NCI-H2081 treated with DMSO at 0.1 percent for 48 hours (cell line): ENCODE measurements around the gene AMBRA1.

ENCODE experiments used
- DNase-seq: peaks from one replicate; lab custom pipeline; 2025; lab: John Stamatoyannopoulos, UW

The AMBRA1 gene

GRCh38 chr11:46475051-46475925, 118.5 kb downstream of the AMBRA1 start:
- DNase-seq, result no peak

GRCh38 chr11:46472662-46472994, 121.2 kb downstream of the AMBRA1 start:
- DNase-seq, result no peak

GRCh38 chr11:46471943-46472661, 121.7 kb downstream of the AMBRA1 start:
- no peak for DNase-seq

DNA sequence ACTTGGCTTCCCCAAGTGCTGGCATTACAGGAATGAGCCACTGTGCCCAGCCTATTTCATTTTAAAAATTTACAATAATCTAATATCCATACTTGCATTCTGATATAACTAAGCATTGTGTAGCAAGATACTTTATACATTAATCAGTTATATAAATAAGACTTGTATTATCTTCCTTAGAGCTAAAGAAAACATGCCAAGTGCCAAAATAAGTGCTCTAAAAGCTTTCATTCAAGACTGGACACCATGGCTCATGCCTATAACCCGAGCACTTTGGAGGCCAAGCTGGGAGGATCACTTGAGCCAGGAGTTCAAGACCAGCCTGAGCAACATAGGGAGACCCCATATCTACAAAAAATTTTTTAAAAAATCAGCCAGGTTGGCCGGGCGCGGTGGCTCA, 123.9 kb downstream of the AMBRA1 start:
- no peak for DNase-seq

- DNase-seq, result no peak
Measured at GRCh38 chr11:46465683-46466082, 128.1 kb downstream of the AMBRA1 start.

DNA sequence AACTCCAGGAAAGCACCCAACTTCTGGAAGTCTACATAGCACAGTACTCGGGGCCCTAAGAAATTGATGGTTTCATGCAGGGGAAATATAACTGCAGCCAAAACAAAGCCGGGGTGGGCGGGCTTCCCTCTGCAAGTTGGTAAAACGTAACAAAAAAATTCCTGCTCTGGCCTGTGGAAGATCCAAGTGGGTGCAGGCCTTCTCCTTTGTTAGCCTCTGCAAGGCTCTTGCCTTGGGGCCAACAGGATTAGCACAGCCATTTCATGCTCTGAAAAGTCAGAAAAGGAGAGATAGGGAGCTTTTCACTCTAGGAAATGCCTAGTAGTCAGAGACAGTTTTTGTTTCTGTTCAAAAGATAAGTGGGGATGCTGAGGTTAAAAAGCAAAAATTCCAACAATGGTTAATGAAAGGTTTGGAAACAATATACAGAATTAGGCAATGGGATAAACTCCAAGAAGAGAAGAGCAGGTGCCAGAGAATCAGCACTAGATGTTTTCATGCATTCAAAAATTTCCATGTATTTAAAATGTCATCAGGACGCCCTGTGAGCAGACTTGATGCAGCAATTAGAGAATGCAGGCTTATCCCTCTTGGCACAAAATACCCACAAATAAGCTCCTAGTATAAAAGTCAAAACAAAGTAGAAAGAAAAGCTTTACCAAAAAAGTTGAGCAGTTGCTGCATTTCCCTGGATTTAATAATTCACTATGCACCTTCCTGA, 130.0 kb downstream of the AMBRA1 start:
- DNase-seq, result no peak

GRCh38 chr11:46461461-46461927, 132.3 kb downstream of the AMBRA1 start:
- no peak for DNase-seq

DNA sequence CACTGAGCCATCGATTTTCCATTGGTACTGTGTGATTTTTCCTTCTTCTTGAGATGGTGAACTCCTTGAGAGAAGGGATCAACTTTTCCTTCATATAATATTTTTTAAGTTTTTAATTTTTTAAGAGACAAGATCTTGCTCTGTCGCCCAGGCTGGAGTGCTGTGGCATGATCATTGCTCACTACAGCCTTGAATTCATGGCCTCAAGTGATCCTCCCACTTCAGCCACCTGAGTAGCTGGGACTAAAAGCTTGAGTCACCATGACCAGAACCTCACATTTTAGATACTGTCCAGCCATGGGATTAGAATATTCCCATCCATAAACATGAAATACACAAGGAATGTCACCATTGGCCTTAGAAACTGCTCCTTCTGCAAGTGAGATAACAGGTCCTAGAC, 135.3 kb downstream of the AMBRA1 start:
- no peak for DNase-seq

DNA sequence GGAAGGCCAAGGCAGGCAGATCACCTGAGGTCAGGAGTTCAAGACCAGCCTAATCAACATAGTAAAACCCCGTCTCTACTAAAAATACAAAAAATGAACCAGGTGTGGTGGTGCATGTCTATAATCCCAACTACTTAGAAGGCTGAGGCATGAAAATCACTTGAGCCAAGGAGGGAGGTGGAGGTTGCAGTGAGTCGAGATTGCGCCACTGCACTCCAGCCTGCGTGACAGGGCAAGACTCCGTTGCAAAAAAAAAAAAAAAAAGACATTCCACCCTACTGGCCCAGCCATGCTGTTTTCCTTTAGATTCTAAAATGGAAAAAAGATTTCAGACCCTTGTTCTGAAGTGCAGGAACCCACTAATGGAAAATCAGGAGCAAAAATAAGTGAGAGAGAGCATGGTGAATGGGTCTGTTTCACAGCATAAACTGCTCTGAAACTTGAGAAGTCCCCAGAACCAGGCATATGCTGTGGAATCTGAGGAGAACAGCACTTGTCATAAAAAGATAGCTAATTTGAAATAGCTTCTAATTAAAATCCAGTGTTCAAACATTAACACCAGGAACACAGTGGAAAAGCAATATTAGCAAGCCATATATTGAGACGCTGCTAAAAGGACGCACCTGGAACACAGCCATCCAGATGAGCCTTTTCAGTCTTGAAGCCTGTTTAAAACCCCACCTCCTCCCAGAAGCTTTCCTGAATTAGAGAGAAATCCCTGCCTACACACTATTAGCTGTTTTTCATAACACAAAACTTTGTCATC, 136.0 kb downstream of the AMBRA1 start:
- no peak for DNase-seq

- no peak for DNase-seq
Measured at GRCh38 chr11:46457021-46457420, 136.8 kb downstream of the AMBRA1 start.

GRCh38 chr11:46456269-46457001, 137.4 kb downstream of the AMBRA1 start:
- DNase-seq, result no peak

DNA sequence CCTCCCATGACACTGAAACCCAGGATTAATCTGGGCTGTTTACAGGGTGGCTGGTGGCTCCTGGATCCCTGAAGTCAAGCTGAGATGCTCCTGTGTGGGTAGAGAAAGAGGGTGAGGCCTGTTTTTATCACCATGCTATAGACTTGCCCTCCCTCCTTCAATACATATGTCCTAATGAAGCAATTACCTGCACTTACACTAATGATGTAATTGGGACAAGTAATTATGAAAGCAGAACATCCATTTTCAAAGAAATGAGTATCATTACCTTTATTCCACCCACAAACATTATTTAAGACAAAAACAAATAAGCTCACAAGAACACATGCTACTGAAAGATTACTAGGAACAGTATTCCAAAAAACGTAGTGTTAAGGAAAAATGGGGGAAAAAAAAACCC, 138.0 kb downstream of the AMBRA1 start:
- no peak for DNase-seq

DNA sequence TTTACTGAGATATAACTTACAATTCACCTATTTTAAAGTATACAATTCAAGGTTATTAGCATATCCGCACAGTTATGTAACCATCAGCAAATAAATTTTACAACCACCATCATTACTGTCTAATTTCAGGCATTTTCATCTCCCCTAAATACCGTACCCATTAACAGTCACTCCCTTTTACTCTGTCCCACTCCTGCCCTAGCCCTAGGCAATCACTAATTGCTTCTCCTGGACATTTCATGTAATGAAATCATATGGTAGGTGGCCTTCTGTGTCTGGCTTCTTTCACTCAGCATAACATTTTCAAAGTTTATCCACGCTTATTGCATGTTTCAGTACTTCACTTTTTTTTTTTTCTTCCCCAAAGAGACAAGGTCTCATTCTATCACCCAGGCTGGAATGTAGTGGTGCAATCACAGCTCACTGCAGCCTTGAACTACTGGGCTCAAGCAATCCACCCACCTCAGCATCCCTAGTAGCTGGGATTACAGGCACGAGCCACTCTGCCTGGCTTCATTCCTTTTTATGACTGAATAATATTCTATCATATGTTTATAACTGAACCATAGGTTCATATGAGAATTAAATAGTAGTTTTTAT, 140.8 kb downstream of the AMBRA1 start:
- no peak for DNase-seq

GRCh38 chr11:46451759-46452158, 142.1 kb downstream of the AMBRA1 start:
- DNase-seq, result no peak

- no peak for DNase-seq
Measured at GRCh38 chr11:46450846-46451477, 142.9 kb downstream of the AMBRA1 start.

GRCh38 chr11:46447544-46447943, 146.3 kb downstream of the AMBRA1 start:
- DNase-seq, result no peak

DNA sequence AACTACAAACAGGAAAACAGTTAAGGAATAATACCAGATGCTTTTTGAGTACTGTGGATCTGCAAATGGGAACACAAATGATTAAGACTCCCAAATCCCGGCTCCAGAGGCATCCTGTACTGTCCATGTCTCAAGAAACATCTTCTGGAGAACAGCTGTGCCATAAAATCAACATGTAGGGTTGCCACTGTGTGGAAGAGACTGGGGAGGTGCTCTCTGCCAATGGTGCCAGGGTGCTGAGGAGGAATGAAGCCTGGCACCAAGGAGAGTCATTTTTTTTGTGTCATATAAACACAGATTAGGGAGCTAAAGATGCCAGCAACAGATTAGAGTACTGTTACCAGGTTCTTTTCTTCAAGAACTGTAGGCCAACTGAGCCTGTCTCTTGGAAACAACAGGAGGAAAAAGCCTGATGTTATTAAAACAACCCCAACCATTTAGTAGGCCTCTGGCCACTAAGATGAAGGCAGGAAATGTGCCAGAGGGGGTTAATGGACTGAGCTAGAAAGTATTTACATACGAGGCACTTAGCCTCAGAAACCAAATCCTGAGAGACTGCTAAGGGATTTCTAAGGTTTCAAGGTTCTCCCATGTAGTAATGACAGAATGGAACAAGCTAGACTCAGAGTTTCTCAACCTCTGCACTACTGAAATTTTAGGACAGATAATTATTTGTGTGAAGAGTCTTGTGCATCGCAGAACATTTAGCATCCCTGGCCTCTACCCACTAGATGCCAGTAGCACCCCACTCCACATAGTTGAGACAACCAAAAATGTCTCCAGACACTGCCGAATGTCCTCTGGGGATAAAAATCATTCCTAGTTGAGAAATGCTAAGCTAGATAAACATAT, 147.7 kb downstream of the AMBRA1 start:
- DNase-seq, result peak; percentile 29

GRCh38 chr11:46445192-46445919, 148.5 kb downstream of the AMBRA1 start:
- no peak for DNase-seq

DNA sequence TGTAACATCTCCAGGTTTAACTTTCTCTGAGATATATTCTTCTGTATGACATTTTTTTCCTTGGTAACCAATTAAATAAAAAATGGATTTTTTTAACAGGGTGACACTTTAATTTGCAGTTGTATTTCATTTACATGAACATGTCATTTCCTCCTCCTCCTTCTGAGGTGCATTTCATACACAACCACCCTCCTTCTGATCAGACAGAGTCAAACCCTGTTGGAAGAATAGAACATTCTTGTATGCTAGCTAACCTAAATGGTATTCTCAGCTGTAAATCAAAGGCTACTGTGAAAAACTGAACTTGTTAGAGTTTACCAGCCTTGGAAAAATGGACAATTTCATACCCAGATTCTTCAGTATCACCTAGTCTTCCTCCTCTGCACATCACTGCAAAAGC, 149.5 kb downstream of the AMBRA1 start:
- DNase-seq, result no peak
